Measurements from ENCODE around the gene LIMS1. TPM values are rescaled to one million over a fixed set of nuclear protein-coding genes. Genes with fewer than 3 reads are reported as not detected.

The LIMS1 gene
- total and polyA plus RNA-seq, 2 of the 13 experiments (the other 11 are each of a cell fraction or from before 2014, with no cell fraction given) = 38.3 to 49.6 TPM

GRCh38 chr2:108586631-108587030 lies 52.4 kb downstream of the LIMS1 start (continued):
- TF ChIP-seq, protein P1, sequence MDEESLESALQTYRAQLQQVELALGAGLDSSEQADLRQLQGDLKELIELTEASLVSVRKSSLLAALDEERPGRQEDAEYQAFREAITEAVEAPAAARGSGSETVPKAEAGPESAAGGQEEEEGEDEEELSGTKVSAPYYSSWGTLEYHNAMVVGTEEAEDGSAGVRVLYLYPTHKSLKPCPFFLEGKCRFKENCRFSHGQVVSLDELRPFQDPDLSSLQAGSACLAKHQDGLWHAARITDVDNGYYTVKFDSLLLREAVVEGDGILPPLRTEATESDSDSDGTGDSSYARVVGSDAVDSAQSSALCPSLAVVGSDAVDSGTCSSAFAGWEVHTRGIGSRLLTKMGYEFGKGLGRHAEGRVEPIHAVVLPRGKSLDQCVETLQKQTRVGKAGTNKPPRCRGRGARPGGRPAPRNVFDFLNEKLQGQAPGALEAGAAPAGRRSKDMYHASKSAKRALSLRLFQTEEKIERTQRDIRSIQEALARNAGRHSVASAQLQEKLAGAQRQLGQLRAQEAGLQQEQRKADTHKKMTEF (CRISPR knock-in tag; IDR thresholded peaks at IDR 0.05) = no peak
- TF ChIP-seq PLRG1 (conservative IDR thresholded peaks at IDR 0.05) (no peak), CBX2 (IDR thresholded peaks at IDR 0.05; ENCODE audit: low read depth, low read length) (no peak), CBX2 (CRISPR knock-in tag; IDR thresholded peaks at IDR 0.05; ENCODE audit: low read depth) (no peak), ZNF207 (IDR thresholded peaks at IDR 0.05; ENCODE audit: borderline replicate concordance) (no peak), THYN1 (CRISPR knock-in tag; IDR thresholded peaks at IDR 0.05; ENCODE audit: borderline replicate concordance, low read depth) (no peak)

GRCh38 chr2:108587621-108588020 lies 53.4 kb downstream of the LIMS1 start:
- H3K4me3 ChIP-seq (replicated peaks in 1 of 3; ENCODE audit: insufficient read depth in 1 of 3, low read depth in 2 of 3, low read length in 3 of 3) = no peak overlapping the region
- POLR2A ChIA-PET = no interaction called here
- H3K27me3 ChIP-seq (ENCODE audit: control insufficient read depth in 1 of 2, insufficient read depth in 2 of 2, low read length in 2 of 2) = no peaks in the 10 kb centered on the region
- H3K36me3 ChIP-seq (replicated peaks in 1 of 2; ENCODE audit: control insufficient read depth in 1 of 2, insufficient read depth in 2 of 2, low read length in 2 of 2) = no peaks in the 10 kb centered on the region; a peak in 1 of 5 replicates
- 0 out of 2 replicates have a peak, but pooled peaks cover 5% of the 10 kb centered on the region for H4K20me1 ChIP-seq (ENCODE audit: insufficient read depth, low read length)
- peaks cover 18% of the 10 kb centered on the region for H3K4me1 ChIP-seq (ENCODE audit: insufficient read depth, low read length)
- FAIRE-seq (no peak), DNase-seq (ENCODE audit: low spot score) (no peak), ATAC-seq (no peak)
- no peak overlapping the region for H3K9ac ChIP-seq (ENCODE audit: insufficient read depth, low read depth, low read length)
- no peaks in the 10 kb centered on the region for H3K9me3 ChIP-seq (ENCODE audit: low read length)
- BruUV-seq (replicated peaks) = no TSS peak
- 100% methylated on average over 6 of the region's 6 CpGs for WGBS (ENCODE audit: low lambda C conversion rate)
- H2AFZ ChIP-seq (ENCODE audit: low read length) = no peak overlapping the region
- peaks cover 68% of the 10 kb centered on the region for H3K79me2 ChIP-seq (ENCODE audit: insufficient read depth, low read length)
- CTCF ChIA-PET (ENCODE audit: low intra/inter-chr PET ratio, low total read pairs) = no interaction called here
- in situ Hi-C loops (cut with HindIII; ENCODE audit: extremely low pct_ligation_motif_present, low pct_unique_long_range_greater_than_20kb) (loop anchor here (25.0 kb wide), 1 partner anchor 375 kb away; no protein-coding TSS in a partner anchor), intact Hi-C loops (cut with micrococcal nuclease; ENCODE audit: unreplicated experiment) (loop anchor here (2.0 kb wide), 1 partner anchor 49 kb away; no protein-coding TSS in a partner anchor)
- no peak overlapping the region for H3K4me2 ChIP-seq (ENCODE audit: low read depth, low read length)
- no peak overlapping the region for H3K27ac ChIP-seq (ENCODE audit: extremely low read length, insufficient read depth, low read length)
- TF ChIP-seq ZNF468 (CRISPR knock-in tag; IDR thresholded peaks at IDR 0.05) = no peak
- TF ChIP-seq, protein P2, sequence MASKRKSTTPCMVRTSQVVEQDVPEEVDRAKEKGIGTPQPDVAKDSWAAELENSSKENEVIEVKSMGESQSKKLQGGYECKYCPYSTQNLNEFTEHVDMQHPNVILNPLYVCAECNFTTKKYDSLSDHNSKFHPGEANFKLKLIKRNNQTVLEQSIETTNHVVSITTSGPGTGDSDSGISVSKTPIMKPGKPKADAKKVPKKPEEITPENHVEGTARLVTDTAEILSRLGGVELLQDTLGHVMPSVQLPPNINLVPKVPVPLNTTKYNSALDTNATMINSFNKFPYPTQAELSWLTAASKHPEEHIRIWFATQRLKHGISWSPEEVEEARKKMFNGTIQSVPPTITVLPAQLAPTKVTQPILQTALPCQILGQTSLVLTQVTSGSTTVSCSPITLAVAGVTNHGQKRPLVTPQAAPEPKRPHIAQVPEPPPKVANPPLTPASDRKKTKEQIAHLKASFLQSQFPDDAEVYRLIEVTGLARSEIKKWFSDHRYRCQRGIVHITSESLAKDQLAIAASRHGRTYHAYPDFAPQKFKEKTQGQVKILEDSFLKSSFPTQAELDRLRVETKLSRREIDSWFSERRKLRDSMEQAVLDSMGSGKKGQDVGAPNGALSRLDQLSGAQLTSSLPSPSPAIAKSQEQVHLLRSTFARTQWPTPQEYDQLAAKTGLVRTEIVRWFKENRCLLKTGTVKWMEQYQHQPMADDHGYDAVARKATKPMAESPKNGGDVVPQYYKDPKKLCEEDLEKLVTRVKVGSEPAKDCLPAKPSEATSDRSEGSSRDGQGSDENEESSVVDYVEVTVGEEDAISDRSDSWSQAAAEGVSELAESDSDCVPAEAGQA (IDR thresholded peaks at IDR 0.05; ENCODE audit: low read depth) = no peak
- TF ChIP-seq, protein P2 (CRISPR knock-in tag; IDR thresholded peaks at IDR 0.05; ENCODE audit: borderline replicate concordance) = no peak
- no peak for TF ChIP-seq ZNF121 (CRISPR knock-in tag; IDR thresholded peaks at IDR 0.05)
- TF ChIP-seq NRL (CRISPR knock-in tag; IDR thresholded peaks at IDR 0.05; ENCODE audit: borderline replicate concordance) = no peak
- TF ChIP-seq PBX3 (CRISPR knock-in tag; IDR thresholded peaks at IDR 0.05; ENCODE audit: borderline replicate concordance) = no peak
- no peak for TF ChIP-seq ZNF431 (CRISPR knock-in tag; IDR thresholded peaks at IDR 0.05; ENCODE audit: borderline replicate concordance, low read depth)
